Activated CD8-positive, alpha-beta T cell treated with anti-CD3 and anti-CD28 coated beads, Interleukin-2, amount 10 ng/mL, durations not matched to agents 7 days and 5 days (primary cell): ENCODE results near the gene NENF. TPM values are rescaled to one million over a fixed set of nuclear protein-coding genes. Genes with fewer than 3 reads are reported as not detected.

Experiments used
- ATAC-seq: fragments of 150-1000 bp; cut with Tn5 transposase; one replicate; pipeline ENCODE4 v1.10.0; 2021; ENCODE audit warnings: moderate library complexity
- CTCF ChIA-PET: fragments of 350-600 bp; sonication (Branson Sonifier 250); formaldehyde crosslinking; loops from one replicate; lab custom pipeline; 2021; ENCODE audit warnings: antibody characterized with exemption; lab: Charles Lee
- POLR2A ChIA-PET: fragments of 350-600 bp; sonication (Branson Sonifier 250); formaldehyde crosslinking; loops from one replicate; lab custom pipeline; 2021; ENCODE audit warnings: antibody characterized with exemption; lab: Charles Lee
- DNase-seq: peaks from one replicate; pipeline ENCODE4 v3.0.0-alpha.2; 2020
- H3K27ac Mint-ChIP-seq: one replicate; pipeline ENCODE4 v1.8.0; 2021; ENCODE audit warnings: mild to moderate bottlenecking, mixed read lengths
- H3K27me3 Mint-ChIP-seq: one replicate; pipeline ENCODE4 v1.8.0; 2021; ENCODE audit warnings: low read depth, mixed read lengths
- H3K36me3 Mint-ChIP-seq: one replicate; pipeline ENCODE4 v1.8.0; 2021; ENCODE audit warnings: low read depth, mixed read lengths
- H3K4me1 Mint-ChIP-seq: one replicate; pipeline ENCODE4 v1.8.0; 2021; ENCODE audit warnings: low read depth, mixed read lengths
- H3K4me3 Mint-ChIP-seq: one replicate; pipeline ENCODE4 v1.8.0; 2021; ENCODE audit warnings: mild to moderate bottlenecking, mixed read lengths
- H3K9me3 Mint-ChIP-seq: one replicate; pipeline ENCODE4 v1.8.0; 2022; ENCODE audit warnings: mixed read lengths; ENCODE audit not compliant: insufficient read depth
- total RNA-seq, 2 experiments: library from RNA; stranded (reverse); gene quantifications; one replicate each; pipeline ENCODE4 v1.2.3, GENCODE V29; 2021

The NENF gene
- total RNA-seq, 2 experiments from 2014 or later, result 29.2 to 29.3 TPM

DNA sequence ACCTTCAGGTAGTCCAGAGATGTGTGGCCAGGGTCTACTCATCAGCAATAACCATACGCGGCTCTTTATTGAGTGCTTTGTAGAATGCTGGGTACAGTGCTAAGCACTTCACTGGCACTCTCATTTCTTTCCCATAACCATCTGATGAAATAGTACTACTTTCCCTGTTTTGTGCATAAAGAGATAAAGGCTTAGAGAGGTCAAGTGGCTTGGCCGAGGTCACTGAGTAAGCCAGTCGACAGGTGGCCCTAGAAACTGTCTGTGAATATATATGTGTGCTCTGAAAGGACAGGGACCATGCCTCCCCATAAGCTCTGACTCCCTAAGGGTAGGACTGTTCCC is 52.8 kb downstream of the NENF start:
- no peak for ATAC-seq
- CTCF ChIA-PET, result interaction anchor here (0.7 kb wide), 1 partner anchor 9 kb away, joined by 4 read pairs; no protein-coding TSS in a partner anchor
- H3K27me3 Mint-ChIP-seq, result peaks cover 18% of the 10 kb centered on the region
- H3K4me1 Mint-ChIP-seq, result no peaks in the 10 kb centered on the region
- H3K4me3 Mint-ChIP-seq, result no peak overlapping the region
- H3K9me3 Mint-ChIP-seq, result no peaks in the 10 kb centered on the region
- POLR2A ChIA-PET, result interaction anchor here (0.6 kb wide), 1 partner anchor 122 kb away, joined by 3 read pairs; no protein-coding TSS in a partner anchor
- DNase-seq, result no peak
- H3K36me3 Mint-ChIP-seq, result no peaks in the 10 kb centered on the region
- no peak overlapping the region for H3K27ac Mint-ChIP-seq

DNA sequence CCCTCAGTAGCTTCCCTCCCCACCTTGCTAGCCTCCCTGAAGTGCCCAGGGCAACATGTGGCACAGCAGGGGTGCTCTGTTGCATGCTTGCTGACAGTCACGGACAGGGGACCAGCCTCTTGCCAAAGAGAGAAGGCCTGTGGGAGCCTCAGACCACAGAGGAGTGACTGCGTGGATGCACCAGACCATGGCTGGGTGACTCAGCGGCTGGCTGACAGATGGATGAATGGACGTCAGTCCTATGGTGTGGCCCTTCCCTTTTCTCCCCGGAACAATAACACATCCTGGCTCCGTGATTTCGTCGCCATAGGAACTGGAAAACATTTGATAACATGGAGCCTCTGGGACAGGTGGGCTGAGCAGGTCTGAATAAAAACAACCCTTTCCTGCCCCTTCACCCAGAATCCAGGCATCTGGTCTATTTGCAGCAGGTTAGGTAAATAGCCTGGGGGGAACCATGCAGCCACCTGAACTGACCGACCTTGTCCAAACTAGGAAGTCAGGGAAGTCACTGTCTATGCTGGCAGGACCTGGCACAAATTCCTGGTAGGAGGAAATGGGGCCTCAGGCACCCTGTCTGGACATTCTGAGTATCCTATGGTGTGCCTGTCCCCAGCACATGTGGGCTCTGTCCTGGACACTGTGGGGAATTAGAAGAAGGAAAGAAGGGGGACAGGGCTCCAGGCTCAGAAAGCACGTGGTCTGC is 53.3 kb downstream of the NENF start:
- ATAC-seq (peak; percentile 14), DNase-seq (no peak)
- CTCF ChIA-PET, result interaction anchor here (0.7 kb wide), 1 partner anchor 9 kb away, joined by 4 read pairs; no protein-coding TSS in a partner anchor

DNA sequence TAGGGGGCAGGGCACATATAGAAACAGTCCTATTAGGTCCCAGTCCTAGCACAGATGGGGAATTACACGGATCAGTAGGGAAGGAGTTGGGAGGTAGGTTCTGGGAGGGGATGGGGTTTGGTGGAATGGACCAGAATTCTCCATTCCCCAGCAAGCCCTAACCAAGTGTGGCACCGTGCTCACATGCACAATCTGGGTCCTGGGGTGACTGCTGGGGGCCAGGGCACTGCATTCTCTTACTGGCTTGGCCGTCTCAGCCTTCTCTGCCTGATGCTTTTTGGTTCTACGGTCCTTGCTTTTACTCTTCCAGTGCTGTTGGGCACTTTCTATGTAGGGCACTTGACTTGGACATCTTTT is 53.9 kb downstream of the NENF start:
- no peak for ATAC-seq
- Mint-ChIP-seq H3K27me3 (peaks cover 16% of the 10 kb centered on the region), H3K36me3 (no peaks in the 10 kb centered on the region), H3K4me1 (no peaks in the 10 kb centered on the region), H3K4me3 (no peak overlapping the region), H3K27ac (no peak overlapping the region), H3K9me3 (no peaks in the 10 kb centered on the region)
- CTCF ChIA-PET, result no interaction called here
- DNase-seq, result no peak
- POLR2A ChIA-PET, result no interaction called here

More for the DNA sequence above, 53.3 kb downstream of the NENF start:
- Mint-ChIP-seq H3K36me3 (no peaks in the 10 kb centered on the region), H3K27ac (no peak overlapping the region), H3K4me3 (no peak overlapping the region), H3K9me3 (no peaks in the 10 kb centered on the region), H3K27me3 (peaks cover 16% of the 10 kb centered on the region), H3K4me1 (no peaks in the 10 kb centered on the region)
- POLR2A ChIA-PET, result interaction anchor here (0.6 kb wide), 1 partner anchor 122 kb away, joined by 3 read pairs; no protein-coding TSS in a partner anchor

DNA sequence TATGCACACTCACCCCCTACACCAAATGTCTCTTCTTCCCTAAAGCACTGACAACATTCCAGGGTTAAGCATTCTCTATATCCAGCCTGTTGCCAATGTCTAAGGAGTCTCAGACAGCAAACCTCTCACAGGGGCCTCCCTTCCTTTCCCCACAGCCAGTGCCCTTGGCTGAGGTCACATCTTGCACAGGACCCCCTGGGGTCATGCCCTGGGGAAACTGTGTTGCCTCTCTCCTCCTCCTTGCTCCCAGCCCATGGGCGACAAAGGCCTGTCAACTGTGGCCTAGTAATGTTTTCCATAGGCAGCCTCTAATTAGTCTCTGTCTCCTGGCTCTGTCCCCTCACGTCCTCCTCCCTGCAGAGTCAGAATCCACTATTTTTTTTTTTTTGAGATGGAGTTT is 54.6 kb downstream of the NENF start:
- Mint-ChIP-seq H3K9me3 (no peaks in the 10 kb centered on the region), H3K4me3 (no peak overlapping the region), H3K27me3 (peaks cover 11% of the 10 kb centered on the region), H3K27ac (no peak overlapping the region), H3K4me1 (no peaks in the 10 kb centered on the region), H3K36me3 (no peaks in the 10 kb centered on the region)
- ATAC-seq, result no peak
- CTCF ChIA-PET, result no interaction called here
- DNase-seq, result no peak
- POLR2A ChIA-PET, result no interaction called here

DNA sequence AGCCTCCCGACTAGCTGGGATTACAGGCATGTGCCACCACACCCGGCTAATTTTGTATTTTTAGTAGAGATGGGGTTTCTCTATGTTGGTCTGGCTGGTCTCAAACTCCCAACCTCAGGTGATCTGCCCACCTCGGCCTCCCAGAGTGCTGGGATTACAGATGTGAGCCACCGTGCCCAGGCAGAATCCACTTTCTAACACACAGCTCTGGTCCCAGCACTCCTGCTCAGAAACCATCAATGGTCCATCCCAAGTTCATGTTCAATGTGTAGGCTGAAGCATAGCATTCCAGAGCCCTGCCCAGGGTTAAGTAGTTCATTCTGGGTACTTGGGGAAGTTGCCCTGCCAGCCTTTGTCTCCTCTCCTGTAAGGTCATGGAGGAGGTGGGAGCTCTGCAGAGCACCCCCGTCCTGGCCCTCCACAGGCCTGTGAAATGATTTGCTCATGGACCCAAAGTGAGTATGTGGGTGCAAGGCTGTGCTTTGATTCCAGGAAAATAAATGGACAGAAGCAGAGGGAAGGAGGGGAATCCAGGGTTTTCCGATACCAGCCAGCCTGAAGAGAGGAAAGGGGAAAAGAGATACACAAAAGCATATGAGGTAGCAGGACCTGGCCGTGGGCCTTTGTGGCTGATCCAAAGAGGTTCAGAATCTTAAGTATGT is 55.2 kb downstream of the NENF start:
- no peak overlapping the region for H3K4me3 Mint-ChIP-seq
- peaks cover 9% of the 10 kb centered on the region for H3K27me3 Mint-ChIP-seq
- H3K4me1 Mint-ChIP-seq, result no peaks in the 10 kb centered on the region
- no peak overlapping the region for H3K27ac Mint-ChIP-seq
- ATAC-seq, result no peak
- H3K9me3 Mint-ChIP-seq, result no peaks in the 10 kb centered on the region
- DNase-seq, result no peak
- POLR2A ChIA-PET, result interaction anchor here (1.4 kb wide), 1 partner anchor 120 kb away, joined by 3 read pairs; the partner anchor contains the start of gene ATF3
- no peaks in the 10 kb centered on the region for H3K36me3 Mint-ChIP-seq
- CTCF ChIA-PET, result interaction anchor here (0.6 to 1.6 kb wide), 3 partner anchors 10 to 177 kb away, joined by 3 to 11 read pairs (median 4); no protein-coding TSS in a partner anchor

DNA sequence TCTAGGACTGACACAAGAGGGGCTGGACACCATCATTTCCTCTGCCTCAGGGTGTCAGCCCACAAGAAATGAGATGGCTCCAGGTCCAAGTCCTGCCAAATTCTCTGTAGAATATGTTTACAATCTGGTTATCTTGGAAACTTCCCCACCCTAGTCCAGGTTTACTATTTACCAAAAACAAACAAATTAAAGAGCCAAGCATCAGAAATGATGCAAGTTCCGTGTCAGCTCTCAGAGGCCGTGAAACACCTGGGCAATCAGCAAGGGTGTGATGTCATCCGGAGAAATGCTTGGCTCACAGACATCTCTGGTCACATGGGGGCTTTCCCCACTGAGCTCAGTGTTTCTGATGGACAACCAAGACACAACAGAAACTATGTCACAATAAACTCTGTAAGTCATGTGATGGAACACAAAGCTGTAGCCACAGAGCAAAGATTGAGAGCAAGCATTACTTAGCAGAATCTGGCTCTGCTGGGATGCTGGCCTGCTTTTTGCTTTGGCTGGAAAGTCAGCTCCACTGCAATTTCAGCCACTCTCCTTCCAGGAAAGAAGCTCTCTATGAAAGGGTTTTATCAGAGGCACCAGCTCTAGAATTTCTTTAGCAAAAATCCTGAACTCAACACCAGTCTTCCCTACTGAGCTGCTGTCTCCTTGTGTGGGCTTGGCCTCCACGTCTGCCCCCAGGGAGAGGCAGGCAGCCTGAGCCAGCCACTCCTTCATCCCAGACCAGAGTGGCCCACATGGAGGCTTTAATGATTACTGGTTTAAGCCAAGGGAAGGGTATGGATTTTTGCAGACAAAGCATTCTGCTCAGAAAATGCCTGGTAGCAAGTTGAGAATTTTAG is 55.9 kb downstream of the NENF start:
- no peak overlapping the region for H3K4me3 Mint-ChIP-seq
- DNase-seq, result no peak
- CTCF ChIA-PET, result interaction anchor here (0.6 to 1.6 kb wide), 4 partner anchors 11 to 293 kb away, joined by 3 to 11 read pairs (median 4); no protein-coding TSS in a partner anchor

DNA sequence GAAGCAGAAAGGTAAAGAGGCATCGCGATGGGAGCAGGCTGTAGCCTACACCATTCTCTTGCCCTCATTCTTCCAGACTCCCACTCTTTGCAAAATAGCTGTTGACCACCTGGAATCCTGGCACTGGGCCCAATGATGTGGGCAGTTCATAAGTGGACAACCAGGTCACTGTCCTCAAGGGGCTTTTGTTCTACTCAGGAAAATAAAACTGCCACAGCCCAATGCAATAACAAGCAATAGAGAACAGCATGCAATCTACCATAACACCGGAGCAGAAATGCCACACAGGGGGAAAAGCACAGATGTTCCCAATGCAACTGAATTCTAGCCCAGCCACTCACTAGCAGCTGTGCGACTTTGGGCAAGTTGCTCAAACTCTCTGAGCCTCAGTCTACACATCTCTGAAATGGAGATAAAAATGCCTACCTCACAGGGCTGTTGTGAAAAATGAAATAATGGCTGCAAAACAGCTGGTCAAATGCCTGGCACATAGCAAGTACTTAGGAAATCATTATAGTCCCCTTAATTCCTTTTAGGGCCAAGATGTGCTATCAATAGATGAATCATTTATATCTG is 56.7 kb downstream of the NENF start:
- peaks cover 7% of the 10 kb centered on the region for H3K27me3 Mint-ChIP-seq
- DNase-seq, result no peak
- CTCF ChIA-PET, result interaction anchor here (1.1 to 1.6 kb wide), 5 partner anchors 12 to 292 kb away, joined by 3 to 11 read pairs (median 4); no protein-coding TSS in a partner anchor
- H3K9me3 Mint-ChIP-seq, result no peaks in the 10 kb centered on the region
- no peak for ATAC-seq
- no peak overlapping the region for H3K4me3 Mint-ChIP-seq
- H3K27ac Mint-ChIP-seq, result no peak overlapping the region
- H3K4me1 Mint-ChIP-seq, result no peaks in the 10 kb centered on the region
- H3K36me3 Mint-ChIP-seq, result no peaks in the 10 kb centered on the region
- POLR2A ChIA-PET, result no interaction called here

More for the DNA sequence above, 55.9 kb downstream of the NENF start:
- peaks cover 9% of the 10 kb centered on the region for H3K27me3 Mint-ChIP-seq
- H3K36me3 Mint-ChIP-seq, result no peaks in the 10 kb centered on the region
- no peak overlapping the region for H3K27ac Mint-ChIP-seq
- ATAC-seq, result peak; percentile 54
- POLR2A ChIA-PET, result interaction anchor here (1.4 kb wide), 1 partner anchor 120 kb away, joined by 3 read pairs; the partner anchor contains the start of gene ATF3
- no peaks in the 10 kb centered on the region for H3K9me3 Mint-ChIP-seq
- no peaks in the 10 kb centered on the region for H3K4me1 Mint-ChIP-seq

DNA sequence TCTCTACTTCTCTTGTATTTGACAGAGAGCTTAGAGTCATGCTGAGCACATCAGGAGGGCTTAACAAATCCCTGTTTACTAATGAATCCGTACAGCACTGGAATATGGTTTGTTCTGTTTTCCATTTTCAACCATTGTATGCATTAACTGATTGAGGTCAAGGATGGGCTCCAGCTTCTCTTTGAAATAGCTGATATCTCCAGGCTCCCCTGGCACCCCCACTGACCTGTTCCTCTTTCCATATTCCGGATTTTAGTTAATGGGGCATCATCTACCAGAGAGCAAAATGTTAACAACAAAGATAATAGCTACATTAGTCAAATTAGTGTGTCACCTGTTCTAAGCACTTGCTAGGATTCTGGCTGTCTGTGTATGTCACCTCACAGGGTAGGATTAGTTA is 57.6 kb downstream of the NENF start:
- ATAC-seq (no peak), DNase-seq (no peak)
- Mint-ChIP-seq H3K36me3 (no peaks in the 10 kb centered on the region), H3K4me3 (no peak overlapping the region), H3K27ac (no peak overlapping the region), H3K4me1 (no peaks in the 10 kb centered on the region), H3K9me3 (no peaks in the 10 kb centered on the region), H3K27me3 (peaks cover 7% of the 10 kb centered on the region)
- ChIA-PET POLR2A (no interaction called here), CTCF (interaction anchor here (1.1 to 1.6 kb wide), 5 partner anchors 13 to 291 kb away, joined by 3 to 7 read pairs (median 4); no protein-coding TSS in a partner anchor)

DNA sequence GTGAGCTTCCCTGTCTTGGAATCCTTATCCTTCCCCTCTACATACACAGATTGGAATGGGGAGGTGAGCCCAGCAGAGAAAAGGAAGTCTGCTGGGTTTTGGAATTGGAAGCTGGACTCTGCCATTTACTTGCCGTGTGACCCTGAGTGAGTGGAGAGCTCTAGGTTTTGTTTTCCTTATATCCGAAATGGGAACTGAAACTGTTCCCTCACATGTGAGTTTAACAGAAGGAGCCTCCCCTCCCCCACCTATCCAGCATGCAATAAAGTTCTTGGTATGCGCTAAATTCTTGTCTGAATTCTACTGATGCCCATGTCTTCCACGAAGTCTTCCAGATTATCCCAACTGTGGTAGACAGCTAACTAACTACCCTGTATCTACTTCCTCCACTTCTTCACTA is 58.7 kb downstream of the NENF start:
- Mint-ChIP-seq H3K4me1 (no peaks in the 10 kb centered on the region), H3K9me3 (no peaks in the 10 kb centered on the region), H3K27me3 (peaks cover 13% of the 10 kb centered on the region), H3K4me3 (no peak overlapping the region), H3K27ac (no peak overlapping the region), H3K36me3 (no peaks in the 10 kb centered on the region)
- DNase-seq (no peak), ATAC-seq (no peak)
- ChIA-PET CTCF (interaction anchor here (1.6 kb wide), 1 partner anchor 35 kb away, joined by 4 read pairs; no protein-coding TSS in a partner anchor), POLR2A (no interaction called here)
